Measurements from ENCODE around the gene LEF1. TPM values are rescaled to one million over a fixed set of nuclear protein-coding genes. Genes with fewer than 3 reads are reported as not detected.

Gene LEF1
- total and polyA plus RNA-seq, 9 of the 15 experiments (the other 6 are each of a cell fraction or from before 2014, with no cell fraction given): 15.1 to 81.1 (median 29.7) TPM

- TF ChIP-seq XRCC5 (IDR thresholded peaks at IDR 0.05; ENCODE audit: low read depth, low read length): no peak
- no peak for TF ChIP-seq USF2 (CRISPR knock-in tag; IDR thresholded peaks at IDR 0.05)
- TF ChIP-seq HCFC1 (IDR thresholded peaks at IDR 0.05; ENCODE audit: low read depth, low read length): no peak
- TF ChIP-seq NBN (IDR thresholded peaks at IDR 0.05; ENCODE audit: low read depth): no peak
These were observed 65.5 kb downstream of the LEF1 start (continued) for GRCh38 chr4:108103099-108103862.

GRCh38 chr4:108100827-108101226, 67.9 kb downstream of the LEF1 start:
- DNase-seq (ENCODE audit: extremely low read depth in 1 of 4, low spot score in 3 of 4) (no peak), ATAC-seq (no peak), FAIRE-seq (no peak)
- Histone ChIP-seq H3K9me1 (ENCODE audit: control insufficient read depth, insufficient read depth, low read length) (no peaks in the 10 kb centered on the region), H3K36me3 (ENCODE audit: control insufficient read depth, insufficient read depth, low read length) (no peaks in the 10 kb centered on the region), H3K79me2 (ENCODE audit: control insufficient read depth, insufficient read depth, low read length) (no peaks in the 10 kb centered on the region), H3K27me3 (ENCODE audit: control insufficient read depth in 2 of 2, insufficient read depth in 2 of 2, low read length in 2 of 2) (no peaks in the 10 kb centered on the region), H3K9me3 (replicated peaks; ENCODE audit: control insufficient read depth, insufficient read depth, low read depth, low read length) (no peaks in the 10 kb centered on the region), H3K9ac (ENCODE audit: insufficient read depth in 1 of 2, low read depth in 2 of 2, low read length in 2 of 2) (no peak overlapping the region), H4K20me1 (replicated peaks; ENCODE audit: control insufficient read depth, insufficient read depth, low read length) (no peaks in the 10 kb centered on the region), H3K4me1 (replicated peaks in 1 of 2; ENCODE audit: control insufficient read depth in 2 of 2, insufficient read depth in 2 of 2, low read length in 2 of 2) (peaks cover 0 to 6% of the 10 kb centered on the region in 2 experiments; a peak in 1 of 5 replicates), H3K27ac (ENCODE audit: extremely low read depth, low read depth, low read length) (no peak overlapping the region), H2AFZ (ENCODE audit: low read depth, low read length) (no peak overlapping the region), H3K4me3 (no peak overlapping the region), H3K4me2 (ENCODE audit: insufficient read depth, low read length) (no peak overlapping the region)
- intact Hi-C loops (cut with micrococcal nuclease): no loop called here
- in situ Hi-C loops (cut with MboI): no loop called here
- WGBS (ENCODE audit: insufficient coverage, low coverage, missing lambda C conversion rate): 0% methylated on average over 1 of the region's 1 CpG
- ChIA-PET CTCF (ENCODE audit: low intra/inter-chr PET ratio) (no interaction called here), POLR2A (no interaction called here)
- no TSS peak for BruUV-seq (replicated peaks)
- TF ChIP-seq ZNF699 (CRISPR knock-in tag; IDR thresholded peaks at IDR 0.05; ENCODE audit: insufficient replicate concordance): no peak
- TF ChIP-seq ZNF589 (CRISPR knock-in tag; IDR thresholded peaks at IDR 0.05; ENCODE audit: low read depth): no peak
- no peak for TF ChIP-seq ZNF175 (CRISPR knock-in tag; IDR thresholded peaks at IDR 0.05; ENCODE audit: low read depth)
- TF ChIP-seq MGA (IDR thresholded peaks at IDR 0.05): no peak

Measured in K562 (cell line).